Neural cell (in vitro differentiated cells): ENCODE measurements around the gene CHRNA4. TPM values are rescaled to one million over a fixed set of nuclear protein-coding genes. Genes with fewer than 3 reads are reported as not detected.
"Not testable (repeated sequence)": the region's sequence is repeated elsewhere in the genome, so short reads cannot be mapped to it uniquely, and the experiment has no call there.

Experiments
- H2AFZ ChIP-seq: fragments of 200-600, 300-800 bp; sonication (generic), shearing (Covaris generic); 2 replicates; pipeline ENCODE4 v1.6.0; 2014; ENCODE audit warnings: low read depth, mild to moderate bottlenecking, antibody characterized with exemption, low read length, moderate library complexity
- H3F3A ChIP-seq: fragments of 200-600 bp; shearing (Covaris generic); 2 replicates; pipeline ENCODE4 v1.6.1; 2016; ENCODE audit warnings: mild to moderate bottlenecking, moderate library complexity, mixed read lengths, antibody characterized with exemption, low read length; ENCODE audit not compliant: insufficient read depth, poor library complexity, severe bottlenecking
- H3K27ac ChIP-seq: fragments of 200-600, 300-800 bp; sonication (generic), shearing (Covaris generic); 2 replicates; pipeline ENCODE4 v1.5.1; 2014; ENCODE audit warnings: mild to moderate bottlenecking, low read length, moderate library complexity
- H3K27me3 ChIP-seq: fragments of 300-800, 200-600 bp; sonication (generic), shearing (Covaris generic); 2 replicates; pipeline ENCODE4 v1.6.0; 2014; ENCODE audit warnings: mild to moderate bottlenecking, low read depth, low read length, moderate library complexity; ENCODE audit not compliant: insufficient read depth
- H3K36me3 ChIP-seq: fragments of 300-800, 200-600 bp; sonication (generic), shearing (Covaris generic); 2 replicates; pipeline ENCODE4 v1.5.1; 2014; ENCODE audit warnings: mild to moderate bottlenecking, antibody characterized with exemption, low read length, moderate library complexity; ENCODE audit not compliant: insufficient read depth
- H3K4me2 ChIP-seq: fragments of 300-800, 200-600 bp; sonication (generic), shearing (Covaris generic); 2 replicates; pipeline ENCODE4 v1.6.0; 2014; ENCODE audit warnings: mild to moderate bottlenecking, low read length
- H3K4me3 ChIP-seq: fragments of 300-800, 200-600 bp; sonication (generic), shearing (Covaris generic); 2 replicates; pipeline ENCODE4 v1.5.1; 2014; ENCODE audit warnings: mild to moderate bottlenecking, low read length, moderate library complexity
- H3K79me2 ChIP-seq: fragments of 200-600 bp; shearing (Covaris generic); replicated peaks from 2 replicates; pipeline ENCODE4 v1.6.0; 2014; ENCODE audit warnings: mild to moderate bottlenecking, low read length, moderate library complexity; ENCODE audit not compliant: insufficient read depth
- H3K9ac ChIP-seq: fragments of 300-800, 200-600 bp; sonication (generic), shearing (Covaris generic); 2 replicates; pipeline ENCODE4 v1.6.1; 2016; ENCODE audit warnings: mild to moderate bottlenecking, low read length, mixed read lengths
- H3K9me2 ChIP-seq: fragments of 200-600 bp; shearing (Covaris generic); 2 replicates; pipeline ENCODE4 v1.6.1; 2016; ENCODE audit warnings: mild to moderate bottlenecking, low read length, mixed read lengths; ENCODE audit not compliant: insufficient read depth
- H3K9me3 ChIP-seq: fragments of 200-600, 300-800 bp; sonication (generic), shearing (Covaris generic); 2 replicates; pipeline ENCODE4 v1.6.1; 2016; ENCODE audit warnings: mild to moderate bottlenecking, mixed run types, low read length, moderate library complexity, mixed read lengths
- H4K20me1 ChIP-seq: fragments of 200-600 bp; shearing (Covaris generic); 2 replicates; pipeline ENCODE4 v1.6.1; 2016; ENCODE audit warnings: mild to moderate bottlenecking, mixed run types; ENCODE audit not compliant: insufficient read depth
- EP300 ChIP-seq: fragments of 450-650 bp; conservative IDR thresholded peaks from 2 replicates; pipeline ENCODE4 v1.6.1; 2014; ENCODE audit warnings: antibody characterized with exemption, mild to moderate bottlenecking, moderate library complexity; ENCODE audit not compliant: poor library complexity, severe bottlenecking
- EZH2 ChIP-seq: fragments of 200-600, 300-800 bp; shearing (Covaris generic), sonication (generic); IDR thresholded peaks from 2 replicates; pipeline ENCODE4 v1.6.1; 2014; ENCODE audit warnings: antibody characterized with exemption, low read length, borderline replicate concordance, mild to moderate bottlenecking; ENCODE audit not compliant: insufficient read depth, poor library complexity, severe bottlenecking
- MXI1 ChIP-seq: fragments of 450-650 bp; conservative IDR thresholded peaks from 2 replicates; pipeline ENCODE4 v1.6.1; 2014; ENCODE audit warnings: antibody characterized with exemption, mild to moderate bottlenecking; ENCODE audit not compliant: poor library complexity, severe bottlenecking
- POLR2AphosphoS5 ChIP-seq: IDR thresholded peaks from 2 replicates; pipeline ENCODE4 v1.6.1; 2012
- RAD21 ChIP-seq: fragments of 450-650 bp; conservative IDR thresholded peaks from 2 replicates; pipeline ENCODE4 v1.6.1; 2014; ENCODE audit warnings: antibody characterized with exemption, mild to moderate bottlenecking, moderate library complexity
- SMC3 ChIP-seq: fragments of 450-650 bp; conservative IDR thresholded peaks from 2 replicates; pipeline ENCODE4 v1.6.1; 2014; ENCODE audit warnings: antibody characterized with exemption, mild to moderate bottlenecking, moderate library complexity; ENCODE audit not compliant: poor library complexity
- TAF1 ChIP-seq: IDR thresholded peaks from 2 replicates; pipeline ENCODE4 v1.6.1; 2012; ENCODE audit warnings: low read depth
- polyA plus RNA-seq: library from polyadenylated mRNA; depleted of rRNA; stranded (reverse); fragments of >200 nt; gene quantifications from 2 replicates; pipeline ENCODE4 v1.2.3, GENCODE V29; 2014
- TF ChIP-seq, protein P1 (sequence below): IDR thresholded peaks from 2 replicates; pipeline ENCODE4 v1.6.1; 2012; ENCODE audit warnings: borderline replicate concordance
- TF ChIP-seq, protein P2 (sequence below): fragments of 450-650 bp; IDR thresholded peaks from 2 replicates; pipeline ENCODE4 v1.5.1; 2014; ENCODE audit warnings: antibody characterized with exemption, mild to moderate bottlenecking, moderate library complexity; ENCODE audit not compliant: poor library complexity, severe bottlenecking

CHRNA4 gene
- polyA plus RNA-seq, 1 donor from 2014 or later = 6.8 TPM

DNA sequence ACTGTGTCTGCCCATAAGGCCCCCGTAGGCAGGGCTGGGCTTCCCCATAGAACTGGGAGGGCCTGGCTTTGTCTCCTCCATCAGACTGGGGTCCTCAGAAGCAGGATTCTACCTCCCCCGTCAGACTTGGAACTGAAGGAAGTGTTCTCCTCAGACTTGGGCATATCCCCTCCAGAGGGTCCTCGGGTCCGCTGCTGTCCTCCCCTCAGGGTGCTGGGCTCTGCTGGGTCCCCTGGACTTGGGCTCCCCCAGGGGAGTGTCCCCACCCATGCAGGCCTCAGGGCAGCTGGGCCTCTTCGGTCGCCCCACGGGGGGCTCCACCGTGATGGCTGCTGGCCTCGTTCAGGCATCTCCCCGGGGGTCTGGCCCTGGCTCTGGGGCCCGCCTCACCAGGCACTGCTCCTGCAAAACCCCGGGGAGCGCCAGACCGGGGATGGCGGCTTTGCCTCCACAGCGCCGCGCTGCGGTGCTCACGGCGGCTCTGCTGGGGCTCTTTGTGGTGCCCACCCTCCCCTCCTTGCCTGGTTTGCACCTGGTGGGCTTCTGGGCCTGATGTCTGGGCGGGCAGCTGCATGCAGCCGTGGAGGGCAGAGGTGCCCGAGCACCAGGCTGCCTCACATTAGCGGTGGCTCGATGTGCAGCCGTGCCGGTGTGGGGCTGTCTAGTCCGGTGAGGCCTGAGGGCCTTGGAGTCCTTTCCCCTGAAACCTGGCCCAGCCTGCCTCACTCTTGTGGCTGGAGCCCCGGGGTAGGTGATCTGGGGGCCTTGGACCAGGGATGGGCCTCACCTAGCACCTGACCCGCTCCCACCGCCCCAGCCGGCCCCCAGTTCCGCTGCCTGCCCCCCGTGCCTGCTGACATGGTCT is 54.2 kb downstream of the CHRNA4 start:
- Histone ChIP-seq H3K27ac (no peak overlapping the region), H3F3A (no peaks in the 10 kb centered on the region)

DNA sequence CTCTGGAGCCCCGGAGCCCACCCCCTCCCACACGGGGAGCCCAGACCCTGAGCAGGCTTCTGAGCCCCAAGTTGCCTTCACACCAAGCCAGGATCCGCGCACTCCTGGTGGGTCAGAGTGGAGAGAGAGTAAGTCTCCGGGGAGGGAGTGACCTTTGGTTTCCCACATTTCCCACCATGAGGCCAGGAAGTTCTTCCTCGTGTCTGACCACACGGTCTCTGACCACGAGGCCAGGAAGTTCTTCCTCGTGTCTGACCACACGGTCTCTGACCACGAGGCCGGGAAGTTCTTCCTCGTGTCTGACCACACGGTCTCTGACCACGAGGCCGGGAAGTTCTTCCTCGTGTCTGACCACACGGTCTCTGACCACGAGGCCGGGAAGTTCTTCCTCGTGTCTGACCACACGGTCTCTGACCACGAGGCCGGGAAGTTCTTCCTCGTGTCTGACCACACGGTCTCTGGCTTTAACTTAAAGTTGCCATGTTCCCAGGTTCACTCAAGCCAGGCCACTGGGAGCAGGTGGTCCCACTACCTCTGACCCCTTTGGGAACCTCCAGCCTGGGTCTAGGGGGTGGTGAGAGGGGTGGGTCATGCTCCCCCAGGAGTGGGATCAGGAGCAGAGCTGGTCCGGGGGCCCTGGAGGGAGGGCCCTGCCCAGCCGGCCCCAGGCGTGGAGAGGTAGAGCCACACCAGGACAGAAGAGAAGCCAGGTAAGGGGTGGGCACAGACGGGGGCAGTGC is 55.0 kb downstream of the CHRNA4 start:
- H3K79me2 ChIP-seq, H3K36me3 ChIP-seq, H3K9me3 ChIP-seq, H3K9ac ChIP-seq, H3K4me2 ChIP-seq, H3K4me3 ChIP-seq, H3K9me2 ChIP-seq, H3K27me3 ChIP-seq, H4K20me1 ChIP-seq, H3F3A ChIP-seq, H3K27ac ChIP-seq, H2AFZ ChIP-seq: not testable (repeated sequence)

More for the DNA sequence above, 54.2 kb downstream of the CHRNA4 start:
- Histone ChIP-seq H3K4me3 (no peak overlapping the region), H2AFZ (no peak overlapping the region), H3K9ac (no peak overlapping the region), H4K20me1 (no peaks in the 10 kb centered on the region), H3K9me2 (no peaks in the 10 kb centered on the region), H3K36me3 (no peaks in the 10 kb centered on the region), H3K9me3 (no peaks in the 10 kb centered on the region), H3K79me2 (no peaks in the 10 kb centered on the region), H3K4me2 (no peak overlapping the region), H3K27me3 (no peaks in the 10 kb centered on the region)
- TF ChIP-seq MXI1 (no peak), SMC3 (no peak), TAF1 (no peak)

DNA sequence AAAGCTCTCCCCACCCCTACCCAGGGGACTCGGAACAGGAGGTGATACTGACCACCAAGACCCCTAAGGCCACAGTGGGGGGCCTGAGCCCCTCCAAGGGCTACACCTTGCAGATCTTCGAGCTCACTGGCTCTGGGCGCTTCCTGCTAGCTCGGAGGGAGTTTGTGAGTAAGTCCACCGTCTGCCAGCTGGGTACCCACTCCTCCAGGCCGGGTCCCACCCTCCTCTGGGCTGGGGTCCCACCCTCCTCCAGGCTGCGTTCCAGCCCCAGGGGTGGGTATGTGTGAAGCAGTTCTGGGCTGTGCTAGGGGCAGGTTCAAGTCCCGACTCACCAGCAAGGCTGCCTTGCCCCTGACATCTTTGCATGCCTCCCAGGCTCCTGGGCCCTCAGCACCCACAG is 55.8 kb downstream of the CHRNA4 start:
- no peak overlapping the region for H3K4me2 ChIP-seq

More for the DNA sequence above, 55.8 kb downstream of the CHRNA4 start:
- Histone ChIP-seq H3K9me2 (no peaks in the 10 kb centered on the region), H4K20me1 (no peaks in the 10 kb centered on the region), H3K9me3 (no peaks in the 10 kb centered on the region), H3K4me3 (no peak overlapping the region), H3K9ac (no peak overlapping the region), H3K36me3 (no peaks in the 10 kb centered on the region), H3K79me2 (no peaks in the 10 kb centered on the region), H3K27me3 (no peaks in the 10 kb centered on the region), H3F3A (no peaks in the 10 kb centered on the region), H2AFZ (no peak overlapping the region), H3K27ac (no peak overlapping the region)
- no peak for TF ChIP-seq MXI1
- TF ChIP-seq EZH2 = no peak
- TF ChIP-seq, protein P1, sequence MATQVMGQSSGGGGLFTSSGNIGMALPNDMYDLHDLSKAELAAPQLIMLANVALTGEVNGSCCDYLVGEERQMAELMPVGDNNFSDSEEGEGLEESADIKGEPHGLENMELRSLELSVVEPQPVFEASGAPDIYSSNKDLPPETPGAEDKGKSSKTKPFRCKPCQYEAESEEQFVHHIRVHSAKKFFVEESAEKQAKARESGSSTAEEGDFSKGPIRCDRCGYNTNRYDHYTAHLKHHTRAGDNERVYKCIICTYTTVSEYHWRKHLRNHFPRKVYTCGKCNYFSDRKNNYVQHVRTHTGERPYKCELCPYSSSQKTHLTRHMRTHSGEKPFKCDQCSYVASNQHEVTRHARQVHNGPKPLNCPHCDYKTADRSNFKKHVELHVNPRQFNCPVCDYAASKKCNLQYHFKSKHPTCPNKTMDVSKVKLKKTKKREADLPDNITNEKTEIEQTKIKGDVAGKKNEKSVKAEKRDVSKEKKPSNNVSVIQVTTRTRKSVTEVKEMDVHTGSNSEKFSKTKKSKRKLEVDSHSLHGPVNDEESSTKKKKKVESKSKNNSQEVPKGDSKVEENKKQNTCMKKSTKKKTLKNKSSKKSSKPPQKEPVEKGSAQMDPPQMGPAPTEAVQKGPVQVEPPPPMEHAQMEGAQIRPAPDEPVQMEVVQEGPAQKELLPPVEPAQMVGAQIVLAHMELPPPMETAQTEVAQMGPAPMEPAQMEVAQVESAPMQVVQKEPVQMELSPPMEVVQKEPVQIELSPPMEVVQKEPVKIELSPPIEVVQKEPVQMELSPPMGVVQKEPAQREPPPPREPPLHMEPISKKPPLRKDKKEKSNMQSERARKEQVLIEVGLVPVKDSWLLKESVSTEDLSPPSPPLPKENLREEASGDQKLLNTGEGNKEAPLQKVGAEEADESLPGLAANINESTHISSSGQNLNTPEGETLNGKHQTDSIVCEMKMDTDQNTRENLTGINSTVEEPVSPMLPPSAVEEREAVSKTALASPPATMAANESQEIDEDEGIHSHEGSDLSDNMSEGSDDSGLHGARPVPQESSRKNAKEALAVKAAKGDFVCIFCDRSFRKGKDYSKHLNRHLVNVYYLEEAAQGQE = no peak
- TF ChIP-seq, protein P2, sequence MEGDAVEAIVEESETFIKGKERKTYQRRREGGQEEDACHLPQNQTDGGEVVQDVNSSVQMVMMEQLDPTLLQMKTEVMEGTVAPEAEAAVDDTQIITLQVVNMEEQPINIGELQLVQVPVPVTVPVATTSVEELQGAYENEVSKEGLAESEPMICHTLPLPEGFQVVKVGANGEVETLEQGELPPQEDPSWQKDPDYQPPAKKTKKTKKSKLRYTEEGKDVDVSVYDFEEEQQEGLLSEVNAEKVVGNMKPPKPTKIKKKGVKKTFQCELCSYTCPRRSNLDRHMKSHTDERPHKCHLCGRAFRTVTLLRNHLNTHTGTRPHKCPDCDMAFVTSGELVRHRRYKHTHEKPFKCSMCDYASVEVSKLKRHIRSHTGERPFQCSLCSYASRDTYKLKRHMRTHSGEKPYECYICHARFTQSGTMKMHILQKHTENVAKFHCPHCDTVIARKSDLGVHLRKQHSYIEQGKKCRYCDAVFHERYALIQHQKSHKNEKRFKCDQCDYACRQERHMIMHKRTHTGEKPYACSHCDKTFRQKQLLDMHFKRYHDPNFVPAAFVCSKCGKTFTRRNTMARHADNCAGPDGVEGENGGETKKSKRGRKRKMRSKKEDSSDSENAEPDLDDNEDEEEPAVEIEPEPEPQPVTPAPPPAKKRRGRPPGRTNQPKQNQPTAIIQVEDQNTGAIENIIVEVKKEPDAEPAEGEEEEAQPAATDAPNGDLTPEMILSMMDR = no peak
- TF ChIP-seq SMC3 = no peak
- TF ChIP-seq RAD21 = no peak
- no peak for TF ChIP-seq EP300
- no peak for TF ChIP-seq POLR2AphosphoS5
- TF ChIP-seq TAF1 = no peak
